ENCODE results near the gene HEMK1.

The HEMK1 gene

DNA sequence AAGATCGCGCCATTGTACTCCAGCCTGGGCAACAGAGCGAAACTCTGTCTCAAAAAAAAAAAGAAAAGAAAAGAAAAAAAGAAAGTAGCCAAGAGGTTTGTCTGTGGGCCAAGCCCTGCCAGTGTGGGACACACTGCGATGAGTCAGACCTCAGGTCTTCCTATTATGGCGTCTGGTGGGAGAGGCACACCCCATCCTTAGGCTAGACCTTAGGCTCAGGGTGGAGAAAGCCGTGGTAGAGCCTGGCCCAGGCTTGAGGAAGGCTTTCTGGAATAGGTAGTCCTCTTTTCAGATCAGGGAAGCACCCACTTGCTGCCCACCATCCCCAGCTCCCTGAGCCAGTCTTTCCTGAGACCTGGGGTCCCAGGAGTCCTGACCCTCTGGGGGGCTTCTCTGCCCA lies 6.0 kb downstream of the HEMK1 start:
- DNase-seq (ENCODE audit: insufficient read length, low spot score) (no peak), FAIRE-seq (no peak)
- TF ChIP-seq, protein P1, sequence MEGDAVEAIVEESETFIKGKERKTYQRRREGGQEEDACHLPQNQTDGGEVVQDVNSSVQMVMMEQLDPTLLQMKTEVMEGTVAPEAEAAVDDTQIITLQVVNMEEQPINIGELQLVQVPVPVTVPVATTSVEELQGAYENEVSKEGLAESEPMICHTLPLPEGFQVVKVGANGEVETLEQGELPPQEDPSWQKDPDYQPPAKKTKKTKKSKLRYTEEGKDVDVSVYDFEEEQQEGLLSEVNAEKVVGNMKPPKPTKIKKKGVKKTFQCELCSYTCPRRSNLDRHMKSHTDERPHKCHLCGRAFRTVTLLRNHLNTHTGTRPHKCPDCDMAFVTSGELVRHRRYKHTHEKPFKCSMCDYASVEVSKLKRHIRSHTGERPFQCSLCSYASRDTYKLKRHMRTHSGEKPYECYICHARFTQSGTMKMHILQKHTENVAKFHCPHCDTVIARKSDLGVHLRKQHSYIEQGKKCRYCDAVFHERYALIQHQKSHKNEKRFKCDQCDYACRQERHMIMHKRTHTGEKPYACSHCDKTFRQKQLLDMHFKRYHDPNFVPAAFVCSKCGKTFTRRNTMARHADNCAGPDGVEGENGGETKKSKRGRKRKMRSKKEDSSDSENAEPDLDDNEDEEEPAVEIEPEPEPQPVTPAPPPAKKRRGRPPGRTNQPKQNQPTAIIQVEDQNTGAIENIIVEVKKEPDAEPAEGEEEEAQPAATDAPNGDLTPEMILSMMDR (IDR thresholded peaks at IDR 0.05; ENCODE audit: insufficient read depth, missing control alignments): no peak

DNA sequence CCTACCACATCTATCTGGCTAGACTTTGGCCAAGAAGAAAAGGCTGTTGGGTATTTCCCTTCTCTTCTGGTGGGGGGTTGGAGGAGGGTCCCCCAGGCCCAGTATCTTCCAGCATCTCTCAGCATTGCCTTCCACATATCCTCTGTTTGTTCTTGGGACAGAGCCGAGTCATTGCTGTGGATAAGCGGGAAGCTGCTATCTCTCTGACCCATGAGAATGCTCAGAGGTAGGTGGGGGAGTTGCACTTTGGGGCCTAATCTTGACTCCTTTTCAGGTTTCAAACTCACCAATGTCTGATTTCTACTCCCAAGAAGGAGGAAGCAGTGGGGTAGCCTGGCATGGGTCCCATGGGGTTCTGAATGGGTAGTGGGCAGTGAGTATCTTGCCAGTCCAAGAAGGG lies 8.0 kb downstream of the HEMK1 start:
- no peak for FAIRE-seq
- TF ChIP-seq, protein P1 (IDR thresholded peaks at IDR 0.05; ENCODE audit: insufficient read depth, missing control alignments): no peak

GRCh38 chr3:50580683-50581458 lies 11.5 kb downstream of the HEMK1 start:
- no peak for FAIRE-seq
- TF ChIP-seq, protein P1 (IDR thresholded peaks at IDR 0.05; ENCODE audit: insufficient read depth, missing control alignments): no peak
- no peak for DNase-seq (ENCODE audit: insufficient read length, low spot score)

More for the DNA sequence above, 8.0 kb downstream of the HEMK1 start:
- DNase-seq (ENCODE audit: insufficient read length, low spot score): no peak

DNA sequence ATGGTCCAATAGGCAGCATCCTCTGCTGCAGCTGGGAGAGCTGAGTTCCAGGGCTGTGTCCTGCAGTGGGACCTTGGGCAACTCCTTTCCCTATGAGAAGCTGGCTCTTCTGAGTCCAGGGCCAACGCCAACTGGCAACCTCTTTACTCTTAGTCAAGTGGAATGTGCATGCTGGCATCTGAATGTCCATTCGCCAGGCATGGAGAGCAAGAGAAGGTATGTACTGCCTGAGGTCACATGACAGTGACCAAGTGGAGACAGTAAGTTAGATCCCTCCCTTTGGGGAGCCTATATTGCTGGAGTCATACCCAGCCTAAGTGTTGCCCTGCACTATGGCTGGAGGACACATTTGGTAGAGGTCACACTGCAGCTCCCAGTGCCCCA lies 12.1 kb downstream of the HEMK1 start:
- FAIRE-seq (no peak), DNase-seq (ENCODE audit: insufficient read length, low spot score) (no peak)
- TF ChIP-seq, protein P1 (IDR thresholded peaks at IDR 0.05; ENCODE audit: insufficient read depth, missing control alignments): no peak

- DNase-seq (ENCODE audit: insufficient read length, low spot score) (no peak), FAIRE-seq (no peak)
- TF ChIP-seq, protein P1 (IDR thresholded peaks at IDR 0.05; ENCODE audit: insufficient read depth, missing control alignments): no peak
These were observed 12.8 kb downstream of the HEMK1 start for GRCh38 chr3:50582083-50582482.

DNA sequence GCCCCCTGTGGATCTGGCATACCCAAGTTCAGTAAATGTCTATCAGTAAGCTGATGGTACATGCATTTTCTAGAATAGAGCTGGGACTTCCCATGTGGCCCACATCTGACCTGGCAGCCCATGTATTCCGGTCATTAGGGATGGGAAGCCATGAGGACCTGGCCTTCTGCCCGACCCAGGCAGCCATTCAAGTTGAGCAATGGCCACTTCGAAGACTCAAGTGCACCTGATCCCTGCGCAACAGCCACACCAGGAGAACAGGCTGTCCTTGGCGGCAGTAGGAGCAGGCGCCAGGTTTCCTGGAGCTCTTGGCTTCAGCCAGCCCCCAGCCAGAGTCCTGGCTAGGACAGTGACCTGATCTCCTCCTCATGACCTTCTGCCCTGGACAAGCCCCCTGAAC lies 14.6 kb downstream of the HEMK1 start:
- FAIRE-seq: no peak

DNA sequence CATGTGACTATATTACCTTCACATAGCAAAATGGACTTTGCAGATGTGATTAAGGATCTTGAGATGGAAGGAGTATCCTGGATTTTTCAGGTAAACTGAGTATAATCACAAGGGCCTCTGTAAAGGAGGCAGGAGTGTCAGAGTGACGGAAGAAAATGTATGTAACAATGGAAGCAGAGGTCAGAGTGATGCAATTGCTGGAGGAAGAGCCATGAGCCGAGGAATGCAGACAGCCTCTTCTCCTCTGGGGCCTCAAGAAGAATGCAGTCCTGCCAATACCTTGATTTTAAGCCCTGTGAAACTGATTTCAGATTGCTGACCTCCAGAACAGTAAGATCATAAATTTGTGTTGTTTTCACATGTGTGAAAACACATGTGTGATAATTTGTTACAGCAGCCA lies 15.1 kb downstream of the HEMK1 start:
- TF ChIP-seq, protein P1 (IDR thresholded peaks at IDR 0.05; ENCODE audit: insufficient read depth, missing control alignments): no peak
- no peak for DNase-seq (ENCODE audit: insufficient read length, low spot score)
- FAIRE-seq: no peak

More for the DNA sequence above, 14.6 kb downstream of the HEMK1 start:
- TF ChIP-seq, protein P1 (IDR thresholded peaks at IDR 0.05; ENCODE audit: insufficient read depth, missing control alignments): no peak
- DNase-seq (ENCODE audit: insufficient read length, low spot score): no peak

Measured in D721Med (cell line).